ENCODE data around the gene NPHP1.

DNA sequence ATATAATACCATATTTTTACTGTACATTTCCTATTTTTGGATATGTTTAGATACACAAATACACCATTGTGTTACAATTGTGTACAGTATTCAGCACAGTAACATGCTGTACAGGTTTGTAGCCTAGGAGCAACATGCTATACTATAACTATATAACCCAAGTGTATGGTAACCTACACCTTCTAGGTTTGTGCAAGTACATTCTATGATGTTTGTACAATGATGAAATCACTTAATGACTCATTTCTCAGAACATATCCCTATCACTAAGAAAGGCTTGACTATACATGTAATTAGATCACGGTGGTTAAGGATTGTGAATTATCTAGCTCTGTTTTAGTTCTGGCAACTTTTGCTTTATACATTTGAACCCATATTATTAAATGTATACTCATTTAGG lies 31.3 kb downstream of the NPHP1 start:
- TF ChIP-seq, protein P1, sequence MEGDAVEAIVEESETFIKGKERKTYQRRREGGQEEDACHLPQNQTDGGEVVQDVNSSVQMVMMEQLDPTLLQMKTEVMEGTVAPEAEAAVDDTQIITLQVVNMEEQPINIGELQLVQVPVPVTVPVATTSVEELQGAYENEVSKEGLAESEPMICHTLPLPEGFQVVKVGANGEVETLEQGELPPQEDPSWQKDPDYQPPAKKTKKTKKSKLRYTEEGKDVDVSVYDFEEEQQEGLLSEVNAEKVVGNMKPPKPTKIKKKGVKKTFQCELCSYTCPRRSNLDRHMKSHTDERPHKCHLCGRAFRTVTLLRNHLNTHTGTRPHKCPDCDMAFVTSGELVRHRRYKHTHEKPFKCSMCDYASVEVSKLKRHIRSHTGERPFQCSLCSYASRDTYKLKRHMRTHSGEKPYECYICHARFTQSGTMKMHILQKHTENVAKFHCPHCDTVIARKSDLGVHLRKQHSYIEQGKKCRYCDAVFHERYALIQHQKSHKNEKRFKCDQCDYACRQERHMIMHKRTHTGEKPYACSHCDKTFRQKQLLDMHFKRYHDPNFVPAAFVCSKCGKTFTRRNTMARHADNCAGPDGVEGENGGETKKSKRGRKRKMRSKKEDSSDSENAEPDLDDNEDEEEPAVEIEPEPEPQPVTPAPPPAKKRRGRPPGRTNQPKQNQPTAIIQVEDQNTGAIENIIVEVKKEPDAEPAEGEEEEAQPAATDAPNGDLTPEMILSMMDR (IDR thresholded peaks at IDR 0.05; ENCODE audit: extremely low read depth in 1 of 2, insufficient read depth in 1 of 2, low read depth in 1 of 2, low read length in 2 of 2) = no peak
- TF ChIP-seq, protein P2, sequence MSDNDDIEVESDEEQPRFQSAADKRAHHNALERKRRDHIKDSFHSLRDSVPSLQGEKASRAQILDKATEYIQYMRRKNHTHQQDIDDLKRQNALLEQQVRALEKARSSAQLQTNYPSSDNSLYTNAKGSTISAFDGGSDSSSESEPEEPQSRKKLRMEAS (IDR thresholded peaks at IDR 0.05; ENCODE audit: insufficient read depth, insufficient read length) = no peak
- no peak for TF ChIP-seq POLR2A (IDR thresholded peaks at IDR 0.05; ENCODE audit: low read depth, low read length)
